OCI-LY3 (cell line): ENCODE data around the gene TAF10.

ENCODE experiments used
- EZH2phosphoT487 ChIP-seq: fragments of 200-600 bp; shearing (Covaris generic); IDR thresholded peaks from 2 replicates; pipeline ENCODE4 v1.6.1; 2018; ENCODE audit warnings: antibody characterized with exemption, mixed run types, low read depth
- TF ChIP-seq, protein P1 (sequence below): fragments of 200-600, 300-600 bp; sonication (generic); IDR thresholded peaks from 2 replicates; pipeline ENCODE4 v1.5.1; 2014; ENCODE audit warnings: antibody characterized with exemption, low read length, low read depth

DNA sequence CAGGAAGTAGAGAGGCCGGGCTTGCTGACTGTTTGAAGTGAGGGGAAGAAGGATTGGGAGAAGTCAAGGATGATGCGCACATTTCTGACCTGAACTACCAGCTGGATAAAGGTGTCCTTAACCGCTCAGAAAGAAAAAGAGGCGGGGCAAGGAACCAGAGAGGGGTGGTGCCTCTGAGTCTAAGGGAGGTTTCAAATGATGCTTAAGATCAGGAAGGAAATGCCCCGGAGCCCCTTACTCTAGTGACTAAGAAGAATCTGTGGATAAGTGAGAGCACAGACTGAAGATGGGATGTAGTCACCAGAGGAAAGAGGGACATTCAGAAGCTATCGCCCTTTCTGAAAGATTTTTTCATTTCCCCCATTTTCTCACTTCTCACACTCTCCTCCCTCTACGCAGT is 30.9 kb upstream of the TAF10 start:
- TF ChIP-seq, protein P1, sequence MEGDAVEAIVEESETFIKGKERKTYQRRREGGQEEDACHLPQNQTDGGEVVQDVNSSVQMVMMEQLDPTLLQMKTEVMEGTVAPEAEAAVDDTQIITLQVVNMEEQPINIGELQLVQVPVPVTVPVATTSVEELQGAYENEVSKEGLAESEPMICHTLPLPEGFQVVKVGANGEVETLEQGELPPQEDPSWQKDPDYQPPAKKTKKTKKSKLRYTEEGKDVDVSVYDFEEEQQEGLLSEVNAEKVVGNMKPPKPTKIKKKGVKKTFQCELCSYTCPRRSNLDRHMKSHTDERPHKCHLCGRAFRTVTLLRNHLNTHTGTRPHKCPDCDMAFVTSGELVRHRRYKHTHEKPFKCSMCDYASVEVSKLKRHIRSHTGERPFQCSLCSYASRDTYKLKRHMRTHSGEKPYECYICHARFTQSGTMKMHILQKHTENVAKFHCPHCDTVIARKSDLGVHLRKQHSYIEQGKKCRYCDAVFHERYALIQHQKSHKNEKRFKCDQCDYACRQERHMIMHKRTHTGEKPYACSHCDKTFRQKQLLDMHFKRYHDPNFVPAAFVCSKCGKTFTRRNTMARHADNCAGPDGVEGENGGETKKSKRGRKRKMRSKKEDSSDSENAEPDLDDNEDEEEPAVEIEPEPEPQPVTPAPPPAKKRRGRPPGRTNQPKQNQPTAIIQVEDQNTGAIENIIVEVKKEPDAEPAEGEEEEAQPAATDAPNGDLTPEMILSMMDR = no peak
- TF ChIP-seq EZH2phosphoT487 = no peak
